Sciatic nerve (tissue), 2 donors: ENCODE data around the gene FNDC11. TPM values are rescaled to one million over a fixed set of nuclear protein-coding genes. Genes with fewer than 3 reads are reported as not detected.
"Not testable (repeated sequence)": the region's sequence is repeated elsewhere in the genome, so short reads cannot be mapped to it uniquely, and the experiment has no call there.

Source experiments
- ATAC-seq: fragments of 200-7000 bp; cut with Tn5 transposase; one replicate; pipeline ENCODE4 v1.9.1; 2020; ENCODE audit warnings: mild to moderate bottlenecking, moderate library complexity
- DNase-seq: peaks from one replicate; pipeline ENCODE4 v3.0.0-alpha.2; 2020; ENCODE audit warnings: low spot score
- intact Hi-C: fragments of 100-400 bp; cut with DNase I; formaldehyde crosslinking; loops from one replicate; pipeline ENCODE4 v1.14.2; 2022
- total RNA-seq: library from RNA; stranded (reverse); fragmentation: NEBNext Ultra II Directional; extraction: Animal tissue kit (Norgen Biotek cat#: 25700); gene quantifications from one replicate; pipeline ENCODE4 v1.2.1, GENCODE V29; 2021
- donor health status: DM: no; HTN: no; CAD: no.
- donor health status: DM: no; HTN: no; CAD: no.

Gene FNDC11, protein sequence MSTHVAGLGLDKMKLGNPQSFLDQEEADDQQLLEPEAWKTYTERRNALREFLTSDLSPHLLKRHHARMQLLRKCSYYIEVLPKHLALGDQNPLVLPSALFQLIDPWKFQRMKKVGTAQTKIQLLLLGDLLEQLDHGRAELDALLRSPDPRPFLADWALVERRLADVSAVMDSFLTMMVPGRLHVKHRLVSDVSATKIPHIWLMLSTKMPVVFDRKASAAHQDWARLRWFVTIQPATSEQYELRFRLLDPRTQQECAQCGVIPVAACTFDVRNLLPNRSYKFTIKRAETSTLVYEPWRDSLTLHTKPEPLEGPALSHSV
- total RNA-seq: 0.94 TPM

DNA sequence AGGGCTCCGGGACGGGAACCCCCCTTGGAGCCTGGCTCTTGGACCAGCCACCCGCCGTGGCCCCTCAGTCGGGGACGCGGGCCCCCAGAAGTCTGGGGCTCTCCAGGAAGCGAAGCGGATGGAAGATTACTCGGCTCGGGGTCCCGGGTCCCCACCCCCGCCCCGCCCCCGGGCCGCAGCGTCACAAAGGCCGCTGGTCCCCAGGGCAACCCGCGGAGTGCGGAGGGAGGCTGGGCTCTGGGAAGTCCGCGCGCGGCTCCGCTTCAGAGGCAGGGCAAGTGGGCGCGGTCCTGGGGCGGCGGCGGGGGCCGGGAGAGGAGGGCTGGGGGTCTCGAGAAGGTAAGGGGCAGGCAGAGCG lies at the start of gene FNDC11:
Gene FNDC11, plus strand, starts transcription at position 227 of the 358 bp plus-strand sequence. CDS start 1,505 bp downstream, outside the sequence.
- DNase-seq: peak; percentile 79
- intact Hi-C loops: no loop called here
- peak; percentile 56 for ATAC-seq

DNA sequence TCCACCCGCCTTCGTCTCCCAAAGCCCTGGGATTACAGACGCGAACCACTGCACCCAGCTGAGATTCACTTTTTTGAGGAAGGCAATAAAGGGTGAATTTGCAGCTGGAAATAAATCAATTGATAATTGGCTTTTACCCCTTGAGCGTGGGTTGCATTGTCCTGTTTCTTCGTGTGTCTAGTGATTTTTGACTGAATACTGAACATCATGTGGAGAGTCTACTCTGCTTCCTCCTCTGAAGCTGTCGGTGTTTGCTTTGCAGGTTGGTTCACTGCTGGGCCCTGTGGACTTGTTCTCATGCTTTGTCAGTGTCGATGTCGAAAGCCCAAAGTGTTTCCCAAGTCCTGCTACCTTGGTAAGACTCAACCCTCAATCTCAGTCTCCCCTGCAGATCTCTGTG lies 49.3 kb upstream of the FNDC11 start:
- DNase-seq: no peak
- intact Hi-C loops: no loop called here
- ATAC-seq: no peak

DNA sequence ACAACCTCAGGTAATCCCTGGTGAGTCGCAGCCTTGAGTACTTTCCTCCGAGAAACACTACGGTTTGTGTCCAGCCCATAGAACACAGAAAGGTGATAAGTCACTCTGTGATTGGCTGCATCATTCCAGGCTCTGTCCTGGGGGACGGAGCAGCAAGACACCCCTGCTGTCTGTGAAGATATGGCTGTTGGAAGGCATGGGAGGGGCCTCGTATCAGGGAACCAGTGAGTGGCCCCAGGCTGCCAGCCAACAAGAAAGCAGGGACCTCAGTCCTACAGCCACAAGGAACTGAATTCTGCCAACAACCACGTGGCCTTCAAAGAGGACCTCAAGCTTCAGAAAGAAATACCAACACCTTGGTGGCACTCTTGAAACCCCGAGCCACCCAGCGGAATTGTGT lies 48.7 kb upstream of the FNDC11 start:
- DNase-seq (no peak), ATAC-seq (no peak)
- intact Hi-C loops: no loop called here

DNA sequence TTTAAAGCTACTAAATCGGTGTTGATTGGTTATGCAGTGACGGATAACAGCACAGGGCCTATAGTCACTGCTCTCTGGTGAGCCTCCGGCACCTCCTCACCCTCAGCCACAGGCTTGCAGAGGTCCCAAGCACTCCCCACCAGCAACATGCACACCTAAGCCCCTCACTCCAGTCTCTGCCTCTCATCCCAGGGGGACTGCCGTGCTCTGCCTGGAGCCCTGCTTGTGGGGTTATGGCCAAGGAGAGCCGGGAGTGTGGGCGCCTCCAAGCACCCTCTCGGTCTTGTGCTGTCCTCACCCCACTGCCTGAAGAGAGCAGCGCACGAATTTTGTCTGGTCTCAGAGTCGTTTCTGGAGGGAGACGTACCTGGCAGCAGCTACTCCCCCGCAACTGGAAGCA lies 48.2 kb upstream of the FNDC11 start:
- intact Hi-C loops: no loop called here
- peak; percentile 47 for DNase-seq
- ATAC-seq: no peak

DNA sequence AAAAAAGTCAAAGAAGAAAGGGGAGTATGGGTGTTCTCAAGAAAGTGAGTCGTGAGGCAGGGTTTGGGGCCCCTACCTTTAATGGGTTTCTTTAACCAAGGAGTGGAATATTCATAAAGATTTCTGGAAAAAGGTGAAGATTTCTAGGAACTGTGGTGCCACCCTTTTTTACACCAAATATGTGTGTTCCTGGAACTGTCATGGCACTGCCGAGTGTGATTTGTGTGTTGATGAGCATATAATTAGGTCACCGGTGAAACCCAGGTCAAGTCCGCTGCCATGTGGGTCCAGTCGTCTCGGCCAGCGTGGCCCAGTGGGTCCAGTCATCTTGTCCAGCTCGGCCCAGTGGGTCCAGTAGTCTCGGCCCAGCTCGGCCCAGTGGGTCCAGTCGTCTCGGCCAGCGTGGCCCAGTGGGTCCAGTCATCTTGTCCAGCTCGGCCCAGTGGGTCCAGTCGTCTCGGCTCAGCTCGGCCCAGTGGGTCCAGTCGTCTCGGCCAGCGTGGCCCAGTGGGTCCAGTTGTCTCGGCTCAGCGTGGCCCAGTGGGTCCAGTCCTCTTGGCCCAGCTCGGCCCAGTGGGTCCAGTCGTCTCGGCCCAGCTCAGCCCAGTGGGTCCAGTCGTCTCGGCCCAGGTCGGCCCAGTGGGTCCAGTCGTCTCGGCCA lies 46.7 kb upstream of the FNDC11 start:
- ATAC-seq: no peak
- DNase-seq: no peak
- intact Hi-C loops: no loop called here

DNA sequence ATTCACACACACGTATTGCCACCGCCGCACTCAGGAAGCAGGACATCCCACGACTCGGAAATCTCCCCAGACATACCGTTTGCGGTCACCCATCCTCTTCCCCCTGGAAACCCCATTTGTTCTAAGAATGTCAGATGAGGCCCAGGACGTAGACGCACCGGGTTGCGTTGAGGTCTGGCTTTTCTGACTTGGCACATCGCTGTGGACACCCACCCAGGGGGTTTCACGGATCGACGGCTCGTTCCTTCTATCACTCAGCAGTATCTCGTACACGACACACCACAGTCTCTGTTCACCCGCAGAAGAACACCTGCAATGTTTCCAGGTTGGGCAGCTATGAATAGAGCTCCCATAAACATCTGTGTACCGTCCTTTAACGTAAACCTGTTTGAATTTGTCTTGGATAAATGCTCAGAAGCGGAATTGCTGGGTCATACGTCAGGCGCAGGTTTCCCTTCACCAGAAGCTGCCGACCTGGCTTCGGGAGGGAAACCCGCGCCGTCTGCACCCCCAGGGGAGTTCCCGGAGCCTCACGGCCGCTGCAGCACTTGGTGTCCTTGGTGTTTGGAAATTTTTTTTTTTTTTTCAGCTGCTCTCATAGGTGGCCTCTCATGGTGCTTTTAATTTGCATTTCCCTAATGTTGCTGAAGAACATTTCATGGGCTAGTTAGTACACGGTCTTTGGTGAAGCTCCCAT lies 45.7 kb upstream of the FNDC11 start:
- no peak for DNase-seq
- no peak for ATAC-seq
- intact Hi-C loops: no loop called here

DNA sequence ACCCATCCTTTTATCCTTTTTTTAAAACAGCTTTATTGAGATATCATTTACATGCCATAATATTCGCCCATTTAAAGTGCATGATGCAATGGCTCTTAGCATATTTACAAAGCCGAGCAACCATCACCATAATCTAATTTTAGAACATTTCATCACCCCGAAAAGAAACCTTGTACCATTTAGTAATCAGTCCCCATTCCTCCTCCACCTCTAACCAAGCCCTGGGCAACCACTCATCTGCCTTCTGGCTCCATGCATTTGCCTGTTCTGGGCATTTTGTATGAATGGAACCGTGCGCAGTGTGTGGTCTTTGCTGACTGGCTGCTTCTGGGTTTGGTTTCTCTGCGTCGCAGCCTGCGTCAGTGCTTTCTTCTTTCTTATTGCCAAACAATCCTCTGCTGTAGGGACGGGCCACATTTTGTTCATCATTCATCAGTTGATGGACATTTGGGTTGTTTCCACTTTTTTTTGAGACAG lies 44.8 kb upstream of the FNDC11 start:
- intact Hi-C loops: no loop called here
- ATAC-seq: no peak
- DNase-seq: no peak

DNA sequence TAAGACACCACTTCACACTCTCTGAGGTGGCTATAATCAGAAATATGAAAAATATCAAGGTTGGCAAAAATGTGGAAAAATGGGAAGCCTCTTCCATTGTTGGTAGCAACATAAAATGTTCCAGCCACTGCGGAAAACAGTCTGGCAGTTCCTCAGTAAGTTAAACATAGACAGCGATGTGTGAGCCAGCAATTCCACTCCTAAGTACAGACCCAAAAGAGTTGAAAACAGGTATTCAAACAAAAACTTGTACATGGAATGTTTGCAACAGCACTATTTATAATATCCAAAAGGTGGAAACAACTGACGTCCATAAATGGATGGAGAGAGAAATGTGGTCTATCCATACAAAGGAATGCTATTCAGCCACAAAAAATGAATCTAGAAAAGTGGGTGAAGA lies 40.8 kb upstream of the FNDC11 start:
- DNase-seq (no peak), ATAC-seq (no peak)
- intact Hi-C loops: no loop called here

DNA sequence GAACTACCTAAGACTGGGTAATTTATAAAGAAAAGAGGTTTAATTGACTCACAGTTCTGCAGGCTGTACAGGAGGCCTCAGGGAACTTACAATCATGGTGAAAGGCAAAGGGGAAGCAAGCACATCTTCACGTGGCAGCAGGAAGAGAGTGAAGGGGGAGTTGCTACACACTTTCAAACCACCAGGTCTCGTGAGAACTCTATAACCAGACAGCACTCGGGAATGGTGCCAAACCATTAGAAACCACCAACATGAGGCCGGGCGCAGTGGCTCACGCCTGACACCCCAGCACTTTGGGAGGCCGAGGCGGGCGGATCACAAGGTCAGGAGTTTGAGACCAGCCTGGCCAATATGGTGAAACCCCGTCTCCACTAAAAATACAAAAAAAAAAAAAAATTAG lies 39.4 kb upstream of the FNDC11 start:
- ATAC-seq, DNase-seq, intact Hi-C loops: not testable (repeated sequence)

DNA sequence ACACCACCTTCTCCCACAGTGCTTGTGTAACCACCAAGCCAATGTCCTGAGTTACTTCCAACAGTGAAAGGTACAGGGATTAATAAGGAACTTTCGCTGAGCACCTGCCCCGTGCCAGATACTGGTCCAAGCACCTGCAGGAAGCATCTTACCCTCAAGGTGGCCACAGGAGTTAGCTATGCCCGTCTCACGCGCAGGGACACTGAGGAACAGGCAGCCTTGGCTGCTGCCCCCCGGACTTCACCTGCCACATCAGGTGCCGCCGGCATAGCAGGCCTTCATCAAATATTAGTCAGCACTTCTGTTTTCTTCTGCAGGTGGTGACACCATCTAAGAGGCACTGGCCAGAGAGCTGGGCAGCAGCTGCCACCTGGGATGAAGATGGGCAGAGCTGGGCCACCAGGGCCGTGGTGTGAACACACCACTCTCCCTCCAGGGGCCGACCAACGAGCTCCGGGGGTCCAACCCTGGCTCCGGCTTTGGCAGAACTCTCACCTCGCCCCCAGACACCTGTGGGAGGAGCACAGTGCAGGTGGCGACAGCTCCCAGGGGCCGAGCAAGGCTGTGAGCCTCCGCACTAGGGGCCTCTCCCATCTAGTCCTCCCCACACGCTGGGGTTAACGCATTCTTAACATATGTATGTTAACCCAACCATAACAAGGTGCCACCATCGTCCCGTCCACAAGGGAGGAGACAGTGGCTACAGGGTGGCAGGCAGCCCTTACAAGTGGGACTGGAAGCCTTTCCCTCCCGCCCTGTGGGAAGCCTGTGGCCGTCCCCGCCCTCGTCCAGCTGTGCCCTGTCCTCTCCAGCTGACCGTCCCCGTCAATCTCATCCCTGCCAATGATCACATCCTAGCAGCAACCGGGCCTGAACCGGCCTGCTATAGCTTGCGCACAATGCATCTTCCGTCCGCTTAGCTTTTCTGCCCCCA lies 36.3 kb upstream of the FNDC11 start:
- ATAC-seq (no peak), DNase-seq (peak; percentile 60)
- intact Hi-C loops: no loop called here

DNA sequence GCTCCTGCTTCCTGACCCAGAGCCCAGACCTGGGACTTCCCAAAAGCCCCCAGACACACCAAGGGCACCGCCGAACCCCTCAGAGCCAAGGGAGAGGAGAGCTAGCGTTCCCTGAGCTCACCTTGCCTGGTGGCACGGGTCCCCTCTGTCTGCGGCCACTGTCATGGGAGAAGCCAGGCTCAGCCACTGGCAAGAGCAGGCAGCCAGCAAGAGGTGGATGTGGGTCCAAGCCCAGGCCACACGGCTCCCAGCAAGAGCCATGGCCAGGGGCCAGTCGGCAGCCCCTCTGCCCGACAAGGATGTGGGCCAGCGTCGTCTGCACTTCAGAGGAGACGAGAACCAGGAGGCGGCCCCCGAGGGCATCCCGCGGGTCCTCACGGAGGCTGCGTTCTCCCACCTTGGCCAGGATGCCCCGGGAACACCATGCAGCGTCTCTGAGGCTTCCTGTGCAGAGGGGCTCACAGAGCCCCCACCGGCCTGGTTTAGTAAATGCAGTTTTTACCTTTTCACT lies 35.6 kb upstream of the FNDC11 start:
- no peak for ATAC-seq
- DNase-seq: peak; percentile 57
- intact Hi-C loops: no loop called here

DNA sequence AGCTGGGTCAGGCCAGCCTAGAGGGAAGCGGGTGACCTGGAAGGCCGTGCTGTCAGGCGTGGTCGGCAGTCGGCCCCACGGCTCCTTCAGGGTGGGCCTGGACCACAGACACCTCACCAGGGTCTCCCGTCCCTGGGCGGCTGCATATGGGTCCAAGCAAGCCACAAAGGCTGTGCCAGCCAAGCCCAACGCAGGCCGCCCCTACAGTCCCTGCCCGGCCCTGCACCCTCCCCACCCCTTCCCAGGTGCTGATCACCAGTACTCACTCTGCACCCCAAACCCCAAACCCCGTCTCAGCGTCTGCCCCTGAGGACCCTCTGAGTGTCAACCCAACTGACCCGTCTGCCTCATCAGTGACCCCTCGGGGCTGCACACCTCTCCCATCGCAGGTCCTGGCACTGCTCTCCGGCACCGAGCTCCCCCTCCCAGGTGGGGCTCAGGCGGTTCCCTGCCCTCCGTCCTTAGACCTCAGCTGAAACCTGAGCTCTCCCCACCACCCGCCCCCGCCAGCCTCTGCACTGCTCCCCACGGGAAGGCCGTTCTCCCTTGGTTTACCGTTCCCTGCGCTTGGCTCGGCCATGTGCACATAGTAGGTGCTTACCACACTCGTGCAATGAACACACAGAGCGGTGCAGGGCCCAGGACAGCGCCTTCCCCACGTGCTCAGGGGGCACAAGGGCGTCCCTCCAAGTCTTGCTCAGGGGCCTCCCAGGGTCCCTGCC lies 34.9 kb upstream of the FNDC11 start:
- ATAC-seq (no peak), DNase-seq (peak; percentile 66)
- intact Hi-C loops: no loop called here

DNA sequence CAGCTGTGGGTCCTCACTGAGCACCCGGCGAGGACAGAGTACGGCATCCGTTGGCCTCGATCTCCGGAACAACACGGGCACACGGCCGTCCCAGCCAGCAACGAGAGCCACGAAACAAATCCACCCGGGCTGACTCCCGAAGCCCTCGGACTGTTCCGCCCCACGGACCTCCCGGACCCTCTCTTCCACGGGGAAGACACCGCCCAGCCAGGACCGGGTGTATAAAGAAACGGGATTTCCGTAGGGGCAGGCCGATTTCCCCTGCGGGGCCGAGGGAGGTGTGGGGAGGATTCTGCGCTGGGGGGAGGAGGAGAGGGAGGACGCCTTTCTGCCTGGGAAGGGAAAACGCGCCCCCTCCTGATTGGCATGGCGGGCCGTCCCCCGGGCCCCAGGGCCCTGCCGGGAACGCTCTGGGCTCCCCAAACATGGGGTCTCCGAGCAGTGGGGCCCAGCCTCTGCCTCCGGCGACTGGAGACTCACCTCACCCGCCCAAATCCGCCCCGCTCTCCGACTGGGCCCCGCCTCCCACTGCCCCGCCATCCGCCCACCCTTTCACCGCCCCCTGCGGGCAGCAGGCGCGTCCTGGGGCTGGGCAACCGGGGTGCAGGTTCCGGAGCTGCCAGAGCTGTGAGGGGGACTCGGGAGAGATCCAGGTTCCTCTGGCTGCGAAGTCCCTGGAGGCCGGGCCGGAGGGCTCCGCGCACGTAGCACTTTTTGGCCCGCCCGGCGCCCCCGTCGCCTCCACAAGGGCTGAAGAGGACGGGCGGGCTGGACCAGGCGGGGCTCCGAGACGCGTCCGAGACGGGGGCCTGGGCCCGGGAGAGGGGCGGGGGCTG lies 34.1 kb upstream of the FNDC11 start:
- DNase-seq (peak; percentile 88), ATAC-seq (peak; percentile 58)
- intact Hi-C loops: no loop called here

DNA sequence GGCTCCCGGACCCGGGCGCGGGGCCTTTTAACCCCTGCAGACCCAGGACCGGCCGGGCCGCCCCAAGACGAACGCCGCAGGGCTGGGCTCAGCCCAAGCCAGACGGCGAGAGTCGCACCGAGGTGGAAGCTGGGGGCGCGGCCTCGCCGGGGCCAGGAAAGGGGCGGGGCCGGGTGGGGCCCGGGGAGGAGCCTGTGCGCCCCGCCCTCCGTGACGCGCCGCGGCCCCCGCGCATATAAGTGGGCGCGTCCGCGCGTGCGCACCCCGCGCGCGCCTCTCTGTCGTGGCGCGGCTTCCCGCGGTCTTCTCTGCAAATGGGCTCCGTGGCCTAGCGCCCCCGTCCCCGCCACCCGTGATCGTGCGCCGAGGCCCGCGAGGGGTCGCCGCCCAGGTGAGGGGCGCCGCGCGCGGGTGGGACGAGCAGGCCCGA lies 33.4 kb upstream of the FNDC11 start, which contains the start of gene PPDPF:
Gene PPDPF, plus strand, starts transcription at position 262 of the 430 bp plus-strand sequence. CDS start 544 bp downstream, outside the sequence.
- DNase-seq (peak; percentile 90), ATAC-seq (peak; percentile 82)
- intact Hi-C loops: no loop called here

DNA sequence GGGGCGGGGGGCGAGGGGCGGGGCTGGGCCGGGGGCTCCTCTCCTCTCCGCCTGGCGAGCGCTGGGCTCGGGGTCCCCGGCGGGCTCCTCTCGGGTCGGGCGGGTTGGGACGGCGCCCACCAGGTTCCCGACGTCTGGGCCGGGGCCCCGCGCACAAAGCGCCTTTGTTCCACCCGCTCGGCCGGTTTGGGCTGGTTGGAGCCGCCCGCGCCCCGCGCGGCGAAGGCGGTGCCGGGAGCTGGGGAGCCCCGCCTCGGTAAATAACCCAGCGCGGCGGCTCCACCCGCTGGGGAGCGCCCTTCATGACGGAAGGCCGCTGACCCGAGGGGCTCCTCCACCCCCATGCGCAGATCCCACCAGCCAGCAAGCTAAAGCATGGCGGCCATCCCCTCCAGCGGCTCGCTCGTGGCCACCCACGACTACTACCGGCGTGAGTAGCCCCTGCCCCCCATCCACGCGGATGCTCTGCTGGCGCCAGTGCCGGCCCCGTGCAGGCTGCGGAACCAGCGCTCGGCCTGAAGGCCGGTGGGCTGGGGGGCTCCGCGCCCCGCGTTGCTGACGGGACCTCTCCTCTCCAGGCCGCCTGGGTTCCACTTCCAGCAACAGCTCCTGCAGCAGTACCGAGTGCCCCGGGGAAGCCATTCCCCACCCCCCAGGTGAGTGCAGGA lies 32.9 kb upstream of the FNDC11 start:
- DNase-seq (peak; percentile 93), ATAC-seq (peak; percentile 81)
- intact Hi-C loops: no loop called here

DNA sequence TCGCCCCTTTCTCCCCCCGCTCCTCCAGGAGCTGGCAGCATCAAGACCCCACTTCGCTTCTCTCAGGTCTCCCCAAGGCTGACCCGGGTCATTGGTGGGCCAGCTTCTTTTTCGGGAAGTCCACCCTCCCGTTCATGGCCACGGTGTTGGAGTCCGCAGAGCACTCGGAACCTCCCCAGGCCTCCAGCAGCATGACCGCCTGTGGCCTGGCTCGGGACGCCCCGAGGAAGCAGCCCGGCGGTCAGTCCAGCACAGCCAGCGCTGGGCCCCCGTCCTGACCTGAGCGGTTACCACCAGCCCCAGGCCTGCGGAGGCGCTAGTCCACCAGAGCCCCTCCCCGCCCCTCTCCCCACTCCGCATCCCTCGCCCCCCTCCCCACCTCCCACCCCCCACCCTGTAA lies 32.4 kb upstream of the FNDC11 start:
- no peak for ATAC-seq
- intact Hi-C loops: no loop called here

More for the DNA sequence above, 32.4 kb upstream of the FNDC11 start:
- DNase-seq: peak; percentile 69
